Measurements from ENCODE around the gene ASPG. TPM values are rescaled to one million over a fixed set of nuclear protein-coding genes. Genes with fewer than 3 reads are reported as not detected.

Gene ASPG
- polyA plus RNA-seq, 1 donor: 11.7 TPM

GRCh38 chr14:104107101-104107581, 21.6 kb downstream of the ASPG start:
- no peaks in the 10 kb centered on the region for H3K4me1 ChIP-seq (ENCODE audit: control insufficient read depth, insufficient read depth, low read length)
- DNase-seq: no peak
- no peak overlapping the region for H3K4me3 ChIP-seq (ENCODE audit: low read length)
- no peaks in the 10 kb centered on the region for H3K27me3 ChIP-seq (ENCODE audit: control insufficient read depth, insufficient read depth, low read length)
- H3K9me3 ChIP-seq (ENCODE audit: control insufficient read depth, low read depth, low read length): no peaks in the 10 kb centered on the region
- no CpG with 5 or more reads among the region's 19 CpGs for WGBS (ENCODE audit: insufficient coverage, low lambda C conversion rate)
- no peak overlapping the region for H3K27ac ChIP-seq (ENCODE audit: low read length)
- H3K36me3 ChIP-seq (ENCODE audit: control insufficient read depth, insufficient read depth, low read length): no peaks in the 10 kb centered on the region

- no peak for DNase-seq
- Histone ChIP-seq H3K4me1 (ENCODE audit: control insufficient read depth, insufficient read depth, low read length) (no peaks in the 10 kb centered on the region), H3K36me3 (ENCODE audit: control insufficient read depth, insufficient read depth, low read length) (no peaks in the 10 kb centered on the region), H3K4me3 (ENCODE audit: low read length) (no peak overlapping the region), H3K27me3 (ENCODE audit: control insufficient read depth, insufficient read depth, low read length) (no peaks in the 10 kb centered on the region), H3K9me3 (ENCODE audit: control insufficient read depth, low read depth, low read length) (no peaks in the 10 kb centered on the region), H3K27ac (ENCODE audit: low read length) (no peak overlapping the region)
- WGBS (ENCODE audit: insufficient coverage, low lambda C conversion rate): no CpG with 5 or more reads among the region's 32 CpGs
Measured at GRCh38 chr14:104107611-104108569, 22.4 kb downstream of the ASPG start.

GRCh38 chr14:104108570-104109541, 23.4 kb downstream of the ASPG start:
- H3K4me3 ChIP-seq (ENCODE audit: low read length): no peak overlapping the region
- no peaks in the 10 kb centered on the region for H3K36me3 ChIP-seq (ENCODE audit: control insufficient read depth, insufficient read depth, low read length)
- no peaks in the 10 kb centered on the region for H3K4me1 ChIP-seq (ENCODE audit: control insufficient read depth, insufficient read depth, low read length)
- WGBS (ENCODE audit: insufficient coverage, low lambda C conversion rate): no CpG with 5 or more reads among the region's 26 CpGs
- no peaks in the 10 kb centered on the region for H3K9me3 ChIP-seq (ENCODE audit: control insufficient read depth, low read depth, low read length)
- no peaks in the 10 kb centered on the region for H3K27me3 ChIP-seq (ENCODE audit: control insufficient read depth, insufficient read depth, low read length)
- H3K27ac ChIP-seq (ENCODE audit: low read length): no peak overlapping the region
- DNase-seq: no peak

GRCh38 chr14:104109731-104110361, 24.3 kb downstream of the ASPG start:
- Histone ChIP-seq H3K4me3 (ENCODE audit: low read length) (no peak overlapping the region), H3K36me3 (ENCODE audit: control insufficient read depth, insufficient read depth, low read length) (no peaks in the 10 kb centered on the region), H3K27me3 (ENCODE audit: control insufficient read depth, insufficient read depth, low read length) (peaks cover 2% of the 10 kb centered on the region), H3K9me3 (ENCODE audit: control insufficient read depth, low read depth, low read length) (no peaks in the 10 kb centered on the region), H3K4me1 (ENCODE audit: control insufficient read depth, insufficient read depth, low read length) (no peaks in the 10 kb centered on the region), H3K27ac (ENCODE audit: low read length) (no peak overlapping the region)
- no CpG with 5 or more reads among the region's 24 CpGs for WGBS (ENCODE audit: insufficient coverage, low lambda C conversion rate)
- DNase-seq: no peak

GRCh38 chr14:104110491-104111209, 25.1 kb downstream of the ASPG start:
- no peaks in the 10 kb centered on the region for H3K9me3 ChIP-seq (ENCODE audit: control insufficient read depth, low read depth, low read length)
- no peak for DNase-seq

GRCh38 chr14:104111301-104112112, 26.0 kb downstream of the ASPG start:
- no peak overlapping the region for H3K27ac ChIP-seq (ENCODE audit: low read length)
- peaks cover 2% of the 10 kb centered on the region for H3K4me1 ChIP-seq (ENCODE audit: control insufficient read depth, insufficient read depth, low read length)
- no peaks in the 10 kb centered on the region for H3K36me3 ChIP-seq (ENCODE audit: control insufficient read depth, insufficient read depth, low read length)
- DNase-seq: no peak
- H3K9me3 ChIP-seq (ENCODE audit: control insufficient read depth, low read depth, low read length): no peaks in the 10 kb centered on the region
- H3K27me3 ChIP-seq (ENCODE audit: control insufficient read depth, insufficient read depth, low read length): peaks cover 15% of the 10 kb centered on the region
- H3K4me3 ChIP-seq (ENCODE audit: low read length): no peak overlapping the region
- no CpG with 5 or more reads among the region's 21 CpGs for WGBS (ENCODE audit: insufficient coverage, low lambda C conversion rate)

More at GRCh38 chr14:104110491-104111209, 25.1 kb downstream of the ASPG start:
- H3K27ac ChIP-seq (ENCODE audit: low read length): no peak overlapping the region
- H3K27me3 ChIP-seq (ENCODE audit: control insufficient read depth, insufficient read depth, low read length): peaks cover 6% of the 10 kb centered on the region
- H3K36me3 ChIP-seq (ENCODE audit: control insufficient read depth, insufficient read depth, low read length): no peaks in the 10 kb centered on the region
- no peak overlapping the region for H3K4me3 ChIP-seq (ENCODE audit: low read length)
- no CpG with 5 or more reads among the region's 18 CpGs for WGBS (ENCODE audit: insufficient coverage, low lambda C conversion rate)
- no peaks in the 10 kb centered on the region for H3K4me1 ChIP-seq (ENCODE audit: control insufficient read depth, insufficient read depth, low read length)

- Histone ChIP-seq H3K27ac (ENCODE audit: low read length) (no peak overlapping the region), H3K4me3 (ENCODE audit: low read length) (no peak overlapping the region), H3K36me3 (ENCODE audit: control insufficient read depth, insufficient read depth, low read length) (no peaks in the 10 kb centered on the region), H3K9me3 (ENCODE audit: control insufficient read depth, low read depth, low read length) (no peaks in the 10 kb centered on the region), H3K27me3 (ENCODE audit: control insufficient read depth, insufficient read depth, low read length) (peaks cover 16% of the 10 kb centered on the region), H3K4me1 (ENCODE audit: control insufficient read depth, insufficient read depth, low read length) (peaks cover 2% of the 10 kb centered on the region)
- DNase-seq: no peak
- no CpG with 5 or more reads among the region's 6 CpGs for WGBS (ENCODE audit: insufficient coverage, low lambda C conversion rate)
Measured at GRCh38 chr14:104112113-104112505, 26.6 kb downstream of the ASPG start.

GRCh38 chr14:104112609-104113571, 27.4 kb downstream of the ASPG start:
- no CpG with 5 or more reads among the region's 17 CpGs for WGBS (ENCODE audit: insufficient coverage, low lambda C conversion rate)
- Histone ChIP-seq H3K9me3 (ENCODE audit: control insufficient read depth, low read depth, low read length) (no peaks in the 10 kb centered on the region), H3K4me3 (ENCODE audit: low read length) (no peak overlapping the region), H3K27me3 (ENCODE audit: control insufficient read depth, insufficient read depth, low read length) (peaks cover 24% of the 10 kb centered on the region), H3K36me3 (ENCODE audit: control insufficient read depth, insufficient read depth, low read length) (no peaks in the 10 kb centered on the region), H3K4me1 (ENCODE audit: control insufficient read depth, insufficient read depth, low read length) (peaks cover 5% of the 10 kb centered on the region), H3K27ac (ENCODE audit: low read length) (no peak overlapping the region)
- DNase-seq: no peak

Data from large intestine (tissue), 3 donors.